ENCODE results near the gene RAB11FIP3. TPM values are rescaled to one million over a fixed set of nuclear protein-coding genes. Genes with fewer than 3 reads are reported as not detected.

The RAB11FIP3 gene
- total and polyA plus RNA-seq, 8 donors: 6.7 to 102 (median 18.1) TPM

- DNase-seq: peak in 1 of 2 donors; percentile 74
- H3K27ac ChIP-seq: peak overlapping the region in 2 of 5 donors; percentile 47 to 50
- no peaks in the 10 kb centered on the region for H3K9me3 ChIP-seq
- H3K36me3 ChIP-seq: no peaks in the 10 kb centered on the region
- intact Hi-C loops (cut with DNase I; ENCODE audit: low total_unique reads): no loop called here
- TF ChIP-seq POLR2A (IDR thresholded peaks at IDR 0.05) (no peak), POLR2AphosphoS5 (IDR thresholded peaks at IDR 0.05) (no peak), CTCF (IDR thresholded peaks at IDR 0.05) (no peak), EP300 (IDR thresholded peaks at IDR 0.05) (no peak)
- peak overlapping the region in 1 of 4 donors; percentile 31 for H3K4me3 ChIP-seq
- peaks cover 42 to 60% (median 52%) of the 10 kb centered on the region in 4 donors for H3K4me1 ChIP-seq
- WGBS, 5 donors: 38 to 60% (median 45%) methylated on average over 11 to 35 of the region's 35 CpGs
- peaks cover 8 to 40% (median 15%) of the 10 kb centered on the region in 3 donors for H3K27me3 ChIP-seq
These were observed 140.2 kb downstream of the RAB11FIP3 start for GRCh38 chr16:565419-566330.

- Histone ChIP-seq H3K9me3 (no peaks in the 10 kb centered on the region), H3K4me1 (peaks cover 44 to 62% (median 57%) of the 10 kb centered on the region in 4 donors), H3K4me3 (peak within 1 kb of the TSS; percentile 23 to 31 (median 28)), H3K36me3 (no peaks in the 10 kb centered on the region), H3K27me3 (peaks cover 0 to 29% (median 5%) of the 10 kb centered on the region in 3 donors), H3K27ac (peak within 1 kb of the TSS in 3 of 5 donors; percentile 29 to 50 (median 47))
- TF ChIP-seq POLR2AphosphoS5 (IDR thresholded peaks at IDR 0.05): no peak
- no peak for TF ChIP-seq EP300 (IDR thresholded peaks at IDR 0.05)
- 26 to 39% (median 34%) methylated on average over 7 to 26 of the region's 26 CpGs for WGBS, 5 donors
- intact Hi-C loops (cut with DNase I; ENCODE audit: low total_unique reads): no loop called here
- peak; percentile 69 to 91 for DNase-seq
These were observed 141.3 kb downstream of the RAB11FIP3 start, which contains the start of gene NHLRC4 for GRCh38 chr16:566475-567372. Gene NHLRC4 (plus strand): TSS chr16:567005. CDS start chr16:568048, 1,043 bp downstream.

GRCh38 chr16:567373-568256 is 142.2 kb downstream of the RAB11FIP3 start:
- Histone ChIP-seq H3K27ac (peak overlapping the region in 3 of 5 donors; percentile 29 to 82 (median 47)), H3K4me1 (peaks cover 44 to 62% (median 57%) of the 10 kb centered on the region in 4 donors), H3K27me3 (peaks cover 0 to 20% (median 0%) of the 10 kb centered on the region in 3 donors), H3K4me3 (peak overlapping the region; percentile 23 to 31 (median 28)), H3K9me3 (no peaks in the 10 kb centered on the region), H3K36me3 (peaks cover 0 to 7% (median 3%) of the 10 kb centered on the region in 4 donors)
- TF ChIP-seq EP300 (IDR thresholded peaks at IDR 0.05) (no peak), POLR2A (IDR thresholded peaks at IDR 0.05) (no peak), POLR2AphosphoS5 (IDR thresholded peaks at IDR 0.05) (no peak), CTCF (IDR thresholded peaks at IDR 0.05) (no peak)
- DNase-seq: no peak
- 88 to 96% (median 93%) methylated on average over 9 to 35 of the region's 35 CpGs for WGBS, 5 donors
- intact Hi-C loops (cut with DNase I; ENCODE audit: low total_unique reads): no loop called here

Measured in stomach (tissue), 9 donors.